Mesendoderm (in vitro differentiated cells): ENCODE results near the gene TTC23L.

Experiments
- DNase-seq: peaks from one replicate; pipeline ENCODE4 v3.0.0; 2013
- H2AK5ac ChIP-seq: 2 replicates; pipeline ENCODE4 v1.6.1; 2013; ENCODE audit warnings: low read length, inconsistent platforms
- H2BK120ac ChIP-seq: 2 replicates; pipeline ENCODE4 v1.6.1; 2013; ENCODE audit warnings: low read depth, mild to moderate bottlenecking, low read length, moderate library complexity, mixed read lengths
- H2BK15ac ChIP-seq: replicated peaks from 2 replicates; pipeline ENCODE4 v1.6.1; 2013; ENCODE audit warnings: low read depth, mild to moderate bottlenecking, moderate library complexity
- H2BK5ac ChIP-seq: 2 replicates; pipeline ENCODE4 v1.6.1; 2013; ENCODE audit warnings: low read length, inconsistent platforms
- H3K18ac ChIP-seq: 2 replicates; pipeline ENCODE4 v1.6.1; 2013; ENCODE audit warnings: mild to moderate bottlenecking, low read length, mixed read lengths
- H3K23ac ChIP-seq: one replicate; pipeline ENCODE4 v1.6.1; 2013; ENCODE audit warnings: low read length
- H3K27ac ChIP-seq: 2 replicates; pipeline ENCODE4 v1.5.1; 2013; ENCODE audit warnings: low read depth, mild to moderate bottlenecking, inconsistent platforms, low read length, moderate library complexity
- H3K27me3 ChIP-seq: 2 replicates; pipeline ENCODE4 v1.6.1; 2013; ENCODE audit warnings: low read length, control low read depth, mild to moderate bottlenecking, inconsistent platforms; ENCODE audit not compliant: insufficient read depth, poor library complexity
- H3K36me3 ChIP-seq: 2 replicates; pipeline ENCODE4 v1.6.1; 2013; ENCODE audit warnings: low read length, inconsistent platforms; ENCODE audit not compliant: control insufficient read depth, insufficient read depth
- H3K4ac ChIP-seq: one replicate; pipeline ENCODE4 v1.6.1; 2013; ENCODE audit warnings: low read depth, mild to moderate bottlenecking, low read length, moderate library complexity
- H3K4me1 ChIP-seq: 2 replicates; pipeline ENCODE4 v1.6.1; 2013; ENCODE audit warnings: low read depth, low read length, inconsistent platforms; ENCODE audit not compliant: control insufficient read depth
- H3K4me2 ChIP-seq: 2 replicates; pipeline ENCODE4 v1.6.1; 2013; ENCODE audit warnings: low read length
- H3K4me3 ChIP-seq: 2 replicates; pipeline ENCODE4 v1.5.1; 2013; ENCODE audit warnings: mild to moderate bottlenecking, low read length
- H3K56ac ChIP-seq: one replicate; pipeline ENCODE4 v1.6.1; 2013; ENCODE audit warnings: low read length
- H3K79me1 ChIP-seq: 2 replicates; pipeline ENCODE4 v1.6.1; 2013; ENCODE audit warnings: low read length, inconsistent platforms
- H3K79me2 ChIP-seq: 2 replicates; pipeline ENCODE4 v1.6.1; 2013; ENCODE audit warnings: mild to moderate bottlenecking, low read length; ENCODE audit not compliant: control insufficient read depth, insufficient read depth
- H3K9ac ChIP-seq: 2 replicates; pipeline ENCODE4 v1.6.1; 2013; ENCODE audit warnings: low read length, inconsistent platforms
- H4K5ac ChIP-seq: one replicate; pipeline ENCODE4 v1.6.1; 2013; ENCODE audit warnings: low read length
- H4K8ac ChIP-seq: one replicate; pipeline ENCODE4 v1.6.1; 2013; ENCODE audit warnings: low read depth, mild to moderate bottlenecking, control low read depth, low read length, moderate library complexity
- WGBS: extraction: QIAGEN DNeasy Blood & Tissue Kit; methylation state at CpG from one replicate; pipeline ENCODE4 v1.1.7; 2013; ENCODE audit warnings: low lambda C conversion rate, missing lambda C conversion rate; ENCODE audit not compliant: insufficient coverage; ENCODE audit errors: extremely low coverage; 5-methylcytosine and 5-hydroxymethylcytosine counted together

The TTC23L gene

GRCh38 chr5:34903260-34903659, 64.3 kb downstream of the TTC23L start:
- Histone ChIP-seq H2BK5ac (no peak overlapping the region), H4K5ac (no peak overlapping the region), H3K4ac (no peak overlapping the region), H3K4me1 (no peaks in the 10 kb centered on the region), H2BK120ac (no peak overlapping the region), H3K79me1 (no peaks in the 10 kb centered on the region), H2BK15ac (no peak overlapping the region), H3K27ac (no peak overlapping the region), H3K4me2 (no peak overlapping the region), H3K27me3 (no peaks in the 10 kb centered on the region), H3K4me3 (no peak overlapping the region), H2AK5ac (no peak overlapping the region), H3K36me3 (no peaks in the 10 kb centered on the region), H3K56ac (no peak overlapping the region), H3K18ac (no peak overlapping the region), H3K23ac (no peak overlapping the region), H3K79me2 (no peaks in the 10 kb centered on the region), H3K9ac (no peak overlapping the region), H4K8ac (no peak overlapping the region)
- DNase-seq, result no peak
- no CpG with 5 or more reads among the region's 1 CpG for WGBS

DNA sequence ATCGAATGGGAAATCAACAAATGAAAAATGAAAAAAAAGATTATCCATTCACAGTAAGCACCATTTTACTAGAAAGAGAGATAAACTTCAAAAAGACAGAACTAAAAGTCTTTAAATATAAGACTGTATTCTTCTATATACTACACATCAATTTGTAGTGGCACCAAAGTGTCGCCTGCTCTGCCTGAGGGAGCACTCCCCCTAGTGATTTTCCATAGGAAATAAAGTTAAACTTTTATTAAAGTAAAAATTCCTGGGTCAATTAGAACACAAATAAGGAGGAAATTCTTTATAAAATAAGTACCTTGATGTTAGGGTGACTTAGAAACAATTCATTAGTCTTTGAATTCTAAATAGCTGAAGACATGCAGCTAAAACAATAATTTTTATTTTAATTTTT, 66.6 kb downstream of the TTC23L start:
- H3K23ac ChIP-seq, result no peak overlapping the region
- H3K4me1 ChIP-seq, result no peaks in the 10 kb centered on the region
- no peak overlapping the region for H4K8ac ChIP-seq
- no peak overlapping the region for H2BK15ac ChIP-seq
- no peak overlapping the region for H3K56ac ChIP-seq
- DNase-seq, result no peak
- no peaks in the 10 kb centered on the region for H3K79me2 ChIP-seq
- H3K4me3 ChIP-seq, result no peak overlapping the region
- H3K18ac ChIP-seq, result no peak overlapping the region
- H3K4ac ChIP-seq, result no peak overlapping the region
- no peak overlapping the region for H3K27ac ChIP-seq
- no peak overlapping the region for H2BK5ac ChIP-seq
- no peak overlapping the region for H3K4me2 ChIP-seq
- no peaks in the 10 kb centered on the region for H3K27me3 ChIP-seq
- no peak overlapping the region for H3K9ac ChIP-seq
- no CpG with 5 or more reads among the region's 2 CpGs for WGBS
- no peak overlapping the region for H4K5ac ChIP-seq
- H3K79me1 ChIP-seq, result no peaks in the 10 kb centered on the region
- H2AK5ac ChIP-seq, result no peak overlapping the region
- no peaks in the 10 kb centered on the region for H3K36me3 ChIP-seq
- no peak overlapping the region for H2BK120ac ChIP-seq

- H3K27ac ChIP-seq, result no peak overlapping the region
- no peak overlapping the region for H3K56ac ChIP-seq
- no peak overlapping the region for H3K18ac ChIP-seq
- H3K4ac ChIP-seq, result no peak overlapping the region
- H2BK120ac ChIP-seq, result no peak overlapping the region
- H3K36me3 ChIP-seq, result no peaks in the 10 kb centered on the region
- no peak overlapping the region for H3K4me3 ChIP-seq
- no peak for DNase-seq
- H3K4me1 ChIP-seq, result no peaks in the 10 kb centered on the region
- no peak overlapping the region for H2AK5ac ChIP-seq
- peaks cover 2% of the 10 kb centered on the region for H3K79me1 ChIP-seq
- no peak overlapping the region for H4K5ac ChIP-seq
- no peak overlapping the region for H3K23ac ChIP-seq
- no CpG with 5 or more reads among the region's 2 CpGs for WGBS
- no peaks in the 10 kb centered on the region for H3K27me3 ChIP-seq
- no peak overlapping the region for H2BK15ac ChIP-seq
- no peak overlapping the region for H3K9ac ChIP-seq
- no peak overlapping the region for H3K4me2 ChIP-seq
- no peak overlapping the region for H2BK5ac ChIP-seq
- H3K79me2 ChIP-seq, result peaks cover 37% of the 10 kb centered on the region
- H4K8ac ChIP-seq, result no peak overlapping the region
These were observed 74.1 kb downstream of the TTC23L start for GRCh38 chr5:34913072-34913471.

DNA sequence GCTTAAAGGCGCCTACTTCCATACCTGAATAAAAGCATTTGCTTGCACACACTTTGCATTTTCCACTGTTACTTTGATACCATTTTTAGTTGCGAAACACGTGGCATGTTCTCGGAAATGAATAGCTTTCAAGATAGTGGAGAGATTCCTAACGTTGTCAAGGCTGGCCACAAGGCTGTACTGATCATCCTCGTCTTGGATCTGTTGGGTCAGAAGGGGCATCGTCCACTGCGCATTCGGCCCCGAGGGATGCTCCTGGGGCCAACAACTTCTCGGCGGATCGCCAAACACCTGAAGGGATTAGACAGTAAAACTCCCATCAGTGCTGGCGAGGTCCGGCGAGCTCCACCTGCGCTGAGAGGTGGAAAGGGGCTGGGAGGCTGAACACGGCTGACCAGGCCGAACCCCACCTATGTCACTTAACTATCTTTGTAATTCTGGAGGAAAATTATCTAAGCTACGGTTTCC, 75.7 kb downstream of the TTC23L start:
- Histone ChIP-seq H2BK5ac (no peak overlapping the region), H2BK15ac (no peak overlapping the region), H3K79me1 (peaks cover 2% of the 10 kb centered on the region), H3K18ac (no peak overlapping the region), H3K4me3 (peak overlapping the region; percentile 93), H3K9ac (peak overlapping the region; percentile 95), H3K4me2 (peak overlapping the region; percentile 95), H2AK5ac (no peak overlapping the region), H2BK120ac (no peak overlapping the region), H3K36me3 (no peaks in the 10 kb centered on the region), H3K27me3 (no peaks in the 10 kb centered on the region), H3K56ac (peak overlapping the region; percentile 96), H3K27ac (peak overlapping the region; percentile 97), H3K4ac (no peak overlapping the region), H3K23ac (peak overlapping the region; percentile 24), H4K5ac (no peak overlapping the region), H3K4me1 (no peaks in the 10 kb centered on the region), H3K79me2 (peaks cover 39% of the 10 kb centered on the region), H4K8ac (no peak overlapping the region)
- WGBS, result no CpG with 5 or more reads among the region's 20 CpGs
- no peak for DNase-seq

DNA sequence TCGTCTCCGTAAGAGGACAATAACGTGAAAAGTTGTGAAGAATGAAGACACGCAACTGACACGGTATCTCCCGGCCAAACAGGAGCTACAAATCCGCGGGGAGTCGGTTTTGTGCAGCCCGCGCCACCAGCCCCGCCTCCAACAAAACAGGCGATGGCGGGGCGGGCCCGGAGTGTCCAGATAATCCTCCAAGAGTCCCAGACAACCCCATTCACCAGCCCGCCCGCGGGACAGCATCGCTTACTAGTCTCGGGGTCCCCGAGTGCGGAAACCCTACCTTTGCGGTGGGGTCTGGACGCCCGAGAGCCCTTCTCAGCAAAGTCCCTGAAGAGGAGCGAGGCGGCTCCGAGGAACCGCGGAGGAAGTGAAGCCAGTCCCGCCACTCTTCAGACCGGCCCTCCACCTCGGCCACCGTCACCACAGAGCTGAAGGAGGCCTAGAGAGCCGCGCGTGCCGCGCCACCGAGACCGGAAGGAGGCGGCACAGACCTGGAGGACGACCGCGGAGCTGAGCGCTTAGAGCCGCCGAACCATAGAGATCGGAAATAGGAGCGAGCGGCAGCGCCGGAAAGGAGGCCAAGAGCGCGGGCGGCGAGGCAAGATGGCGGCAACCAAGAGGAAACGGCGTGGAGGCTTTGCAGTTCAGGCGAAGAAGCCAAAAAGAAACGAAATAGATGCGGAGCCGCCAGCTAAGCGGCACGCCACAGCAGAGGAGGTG, 76.3 kb downstream of the TTC23L start, which contains the start of the genes BRIX1 and RAD1:
BRIX1 (plus strand) TSS at position 573 of the 717 bp plus-strand sequence; CDS start at position 601, 28 bp downstream.
RAD1 (minus strand) TSS at position 366 of the 717 bp plus-strand sequence. CDS start 612 bp downstream, outside the sequence.
- peak within 1 kb of the TSS; percentile 96 for H3K4ac ChIP-seq
- peak within 1 kb of the TSS; percentile 97 for H3K27ac ChIP-seq
- H2AK5ac ChIP-seq, result peak within 1 kb of the TSS; percentile 82
- no peak within 1 kb of the TSS for H2BK5ac ChIP-seq
- H3K56ac ChIP-seq, result peak within 1 kb of the TSS; percentile 100
- H3K4me3 ChIP-seq, result peak within 1 kb of the TSS; percentile 100
- no peaks in the 10 kb centered on the region for H3K36me3 ChIP-seq
- peak within 1 kb of the TSS; percentile 54 for H3K18ac ChIP-seq
- peak within 1 kb of the TSS; percentile 95 for H3K4me2 ChIP-seq
- no peaks in the 10 kb centered on the region for H3K27me3 ChIP-seq
- no peaks in the 10 kb centered on the region for H3K4me1 ChIP-seq
- H2BK120ac ChIP-seq, result no peak within 1 kb of the TSS
- H3K9ac ChIP-seq, result peak within 1 kb of the TSS; percentile 99
- no peak within 1 kb of the TSS for H2BK15ac ChIP-seq
- peaks cover 39% of the 10 kb centered on the region for H3K79me2 ChIP-seq
- H3K79me1 ChIP-seq, result peaks cover 2% of the 10 kb centered on the region
- peak within 1 kb of the TSS; percentile 7 for H4K8ac ChIP-seq
- H4K5ac ChIP-seq, result no peak within 1 kb of the TSS
- peak within 1 kb of the TSS; percentile 94 for H3K23ac ChIP-seq
- no CpG with 5 or more reads among the region's 67 CpGs for WGBS
- DNase-seq, result peak; percentile 99
